GM18508 (cell line): ENCODE results near the gene CALML4.

Experiments
- ATAC-seq: cut with Tn5 transposase; IDR thresholded peaks from one replicate; pipeline ENCODE4 v1.9.1; 2021; ENCODE audit warnings: moderate number of reproducible peaks; ENCODE audit not compliant: insufficient read depth, unreplicated experiment

Gene CALML4

GRCh38 chr15:68154923-68155559 lies 50.1 kb downstream of the CALML4 start:
- no peak for ATAC-seq

GRCh38 chr15:68152342-68152741 lies 52.8 kb downstream of the CALML4 start:
- no peak for ATAC-seq

DNA sequence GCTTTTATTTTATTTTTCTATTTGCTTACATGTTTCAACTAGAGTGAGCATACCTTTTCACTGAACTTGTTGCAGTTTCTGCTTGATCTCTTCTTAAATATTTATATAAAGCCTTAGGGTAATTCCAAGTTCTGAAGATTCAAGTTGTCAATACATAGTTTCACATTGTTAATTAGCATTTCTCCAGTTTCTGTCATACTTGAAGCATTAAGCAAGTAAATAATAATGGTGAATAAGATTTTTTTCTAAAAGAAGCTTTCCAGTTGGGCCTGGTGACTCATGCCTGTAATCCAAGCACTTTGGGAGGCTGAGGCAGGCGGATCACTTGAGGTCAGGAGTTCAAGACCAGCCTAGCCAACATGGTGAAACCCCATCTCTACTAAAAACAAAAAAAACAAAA lies 53.9 kb downstream of the CALML4 start:
- ATAC-seq = no peak

- no peak for ATAC-seq
These were observed 54.9 kb downstream of the CALML4 start for GRCh38 chr15:68150187-68150586.

DNA sequence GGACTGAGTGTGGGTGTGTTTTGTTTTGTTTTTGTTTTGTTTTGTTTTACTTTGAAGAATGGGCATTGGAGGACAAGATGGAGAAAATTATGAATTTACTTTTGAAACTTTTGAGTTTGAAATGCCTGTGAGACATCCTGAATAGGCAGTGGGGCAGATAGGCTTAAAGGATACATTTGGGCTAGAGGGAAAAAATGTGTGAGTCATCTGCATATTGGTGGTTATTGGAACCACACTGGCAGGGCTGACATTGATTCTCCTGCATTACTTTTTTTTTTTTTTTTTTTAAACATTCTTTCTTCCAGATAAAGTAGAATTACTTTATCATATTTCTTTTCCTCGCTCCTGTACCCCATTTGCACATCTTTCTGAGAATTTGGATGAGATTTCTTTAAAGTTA lies 56.1 kb downstream of the CALML4 start:
- no peak for ATAC-seq

DNA sequence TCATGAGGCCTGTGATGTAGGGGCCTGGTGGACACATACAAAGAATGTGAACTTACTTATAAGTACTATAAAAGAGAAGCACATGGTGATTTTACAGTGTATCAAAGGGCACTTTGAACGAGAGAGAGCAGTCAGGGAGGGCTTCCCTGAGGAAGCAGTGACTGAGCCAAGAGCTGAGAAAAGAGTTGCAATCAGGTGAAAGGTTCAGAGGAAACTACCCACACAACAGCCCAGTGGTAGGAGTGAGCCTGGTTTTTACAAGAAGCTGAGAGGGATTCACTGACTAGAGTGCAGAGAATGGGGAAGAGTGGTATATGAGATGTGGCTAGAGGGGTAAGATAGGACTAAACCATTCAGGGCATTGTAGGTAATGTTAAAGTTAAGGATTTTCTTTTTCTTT lies 57.1 kb downstream of the CALML4 start:
- ATAC-seq = no peak

- ATAC-seq = no peak
These were observed 59.4 kb downstream of the CALML4 start for GRCh38 chr15:68145706-68146105.

DNA sequence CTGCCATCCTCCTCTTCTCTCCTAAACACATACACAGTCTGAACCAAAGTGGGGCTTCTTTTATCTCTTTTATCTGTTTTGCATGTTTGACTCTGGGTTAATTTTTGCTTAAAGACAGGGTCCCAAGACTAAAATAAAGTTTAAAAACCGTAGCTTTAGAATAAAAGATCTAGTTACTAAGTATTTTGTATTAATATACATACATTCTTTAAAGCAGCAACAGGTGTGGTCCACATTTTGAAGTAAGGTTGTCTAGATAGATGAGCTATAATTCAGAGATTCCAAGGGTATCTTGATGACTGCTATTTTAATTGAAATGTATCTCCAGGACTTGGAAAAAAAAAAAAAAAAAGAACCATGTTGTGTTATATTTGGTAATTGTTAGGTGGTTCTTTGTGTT lies 61.3 kb downstream of the CALML4 start:
- no peak for ATAC-seq

- no peak for ATAC-seq
These were observed 62.0 kb downstream of the CALML4 start for GRCh38 chr15:68143129-68143528.
